ENCODE measurements around the gene ZNF550. TPM values are rescaled to one million over a fixed set of nuclear protein-coding genes. Genes with fewer than 3 reads are reported as not detected.

Gene ZNF550
- total and polyA plus RNA-seq, 2 of the 13 experiments (the other 11 are each of a cell fraction or from before 2014, with no cell fraction given): 8.6 to 9.1 TPM

DNA sequence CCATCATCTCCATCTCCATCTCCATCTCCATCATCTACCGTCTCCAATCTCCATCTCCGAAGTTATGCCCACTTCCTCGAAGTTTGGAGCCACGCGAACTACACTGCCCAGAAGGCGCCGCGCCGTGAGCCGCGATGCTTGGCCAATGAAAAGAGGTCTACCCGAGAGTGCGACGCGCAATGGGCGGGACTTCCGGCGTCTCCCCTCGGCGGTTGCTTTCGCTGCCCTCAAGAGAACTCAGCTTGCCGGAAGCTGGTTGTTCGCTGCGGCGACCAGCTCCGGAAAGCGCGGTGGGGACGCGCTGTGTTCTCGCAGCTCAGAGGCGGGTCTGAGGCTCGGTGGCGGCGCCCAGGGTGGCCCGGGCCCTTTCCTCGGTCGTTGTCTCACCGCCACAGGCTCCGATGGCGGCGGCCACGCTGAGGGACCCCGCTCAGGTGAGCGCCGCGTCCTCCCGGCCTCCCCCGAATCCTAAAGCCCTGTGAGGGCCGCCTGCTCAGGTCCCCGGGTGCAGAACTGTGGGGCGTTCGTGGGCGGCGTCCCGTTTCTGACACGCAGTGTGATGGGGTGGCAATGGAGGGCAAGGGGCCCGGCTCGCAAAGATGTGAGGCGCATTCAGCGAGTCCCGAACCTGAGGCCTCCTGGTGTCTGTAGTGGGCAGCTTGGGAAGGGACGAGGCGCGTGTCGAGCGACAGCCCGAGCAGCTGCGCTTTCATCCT lies 59.8 kb downstream of the ZNF550 start, which contains the start of gene ZNF773 (continued):
- TF ChIP-seq, protein P1, sequence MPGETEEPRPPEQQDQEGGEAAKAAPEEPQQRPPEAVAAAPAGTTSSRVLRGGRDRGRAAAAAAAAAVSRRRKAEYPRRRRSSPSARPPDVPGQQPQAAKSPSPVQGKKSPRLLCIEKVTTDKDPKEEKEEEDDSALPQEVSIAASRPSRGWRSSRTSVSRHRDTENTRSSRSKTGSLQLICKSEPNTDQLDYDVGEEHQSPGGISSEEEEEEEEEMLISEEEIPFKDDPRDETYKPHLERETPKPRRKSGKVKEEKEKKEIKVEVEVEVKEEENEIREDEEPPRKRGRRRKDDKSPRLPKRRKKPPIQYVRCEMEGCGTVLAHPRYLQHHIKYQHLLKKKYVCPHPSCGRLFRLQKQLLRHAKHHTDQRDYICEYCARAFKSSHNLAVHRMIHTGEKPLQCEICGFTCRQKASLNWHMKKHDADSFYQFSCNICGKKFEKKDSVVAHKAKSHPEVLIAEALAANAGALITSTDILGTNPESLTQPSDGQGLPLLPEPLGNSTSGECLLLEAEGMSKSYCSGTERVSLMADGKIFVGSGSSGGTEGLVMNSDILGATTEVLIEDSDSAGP (CRISPR knock-in tag; IDR thresholded peaks at IDR 0.05; ENCODE audit: borderline replicate concordance): peak; percentile 48; the same call in 1 of the 2 replicates
- TF ChIP-seq, protein P2, sequence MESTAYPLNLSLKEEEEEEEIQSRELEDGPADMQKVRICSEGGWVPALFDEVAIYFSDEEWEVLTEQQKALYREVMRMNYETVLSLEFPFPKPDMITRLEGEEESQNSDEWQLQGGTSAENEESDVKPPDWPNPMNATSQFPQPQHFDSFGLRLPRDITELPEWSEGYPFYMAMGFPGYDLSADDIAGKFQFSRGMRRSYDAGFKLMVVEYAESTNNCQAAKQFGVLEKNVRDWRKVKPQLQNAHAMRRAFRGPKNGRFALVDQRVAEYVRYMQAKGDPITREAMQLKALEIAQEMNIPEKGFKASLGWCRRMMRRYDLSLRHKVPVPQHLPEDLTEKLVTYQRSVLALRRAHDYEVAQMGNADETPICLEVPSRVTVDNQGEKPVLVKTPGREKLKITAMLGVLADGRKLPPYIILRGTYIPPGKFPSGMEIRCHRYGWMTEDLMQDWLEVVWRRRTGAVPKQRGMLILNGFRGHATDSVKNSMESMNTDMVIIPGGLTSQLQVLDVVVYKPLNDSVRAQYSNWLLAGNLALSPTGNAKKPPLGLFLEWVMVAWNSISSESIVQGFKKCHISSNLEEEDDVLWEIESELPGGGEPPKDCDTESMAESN (CRISPR knock-in tag; conservative IDR thresholded peaks at IDR 0.05): peak; percentile 55; the same call in 1 of the 2 replicates
- TF ChIP-seq ETV5 (CRISPR knock-in tag; IDR thresholded peaks at IDR 0.05; ENCODE audit: borderline replicate concordance) (peak; percentile 71; the same call in 1 of the 2 replicates), ZNF883 (CRISPR knock-in tag; IDR thresholded peaks at IDR 0.05; ENCODE audit: not compliant biosample characterization) (peak; percentile 27), SRY (CRISPR knock-in tag; IDR thresholded peaks at IDR 0.05) (peak; percentile 70; the same call in 1 of the 2 replicates), CREB1 (IDR thresholded peaks at IDR 0.05) (peak; percentile 88), CREB1 (CRISPR knock-in tag; IDR thresholded peaks at IDR 0.05) (peak; percentile 88), KLF16 (CRISPR knock-in tag; IDR thresholded peaks at IDR 0.05) (peak in 1 of 2 experiments; percentile 77; a peak in 2 of 4 replicates), IRF2 (CRISPR knock-in tag; IDR thresholded peaks at IDR 0.05) (peak; percentile 86), HCFC1 (IDR thresholded peaks at IDR 0.05; ENCODE audit: low read depth, low read length) (peak; percentile 91), ZNF614 (CRISPR knock-in tag; IDR thresholded peaks at IDR 0.05; ENCODE audit: borderline replicate concordance) (peak; percentile 55; the same call in 1 of the 2 replicates), HIVEP1 (CRISPR knock-in tag; IDR thresholded peaks at IDR 0.05) (0 out of 2 replicates have a peak, but pooled peaks have one; percentile 41), ZMYM4 (CRISPR knock-in tag; IDR thresholded peaks at IDR 0.05) (peak; percentile 55; the same call in 1 of the 2 replicates), CBX5 (CRISPR knock-in tag; IDR thresholded peaks at IDR 0.05; ENCODE audit: borderline replicate concordance) (peak; percentile 51; the same call in 1 of the 2 replicates), MXD4 (CRISPR knock-in tag; IDR thresholded peaks at IDR 0.05) (0 out of 2 replicates have a peak, but pooled peaks have one; percentile 37), ZBTB38 (CRISPR knock-in tag; IDR thresholded peaks at IDR 0.05) (peak; percentile 35; the same call in 1 of the 2 replicates)
- TF ChIP-seq, protein P3, sequence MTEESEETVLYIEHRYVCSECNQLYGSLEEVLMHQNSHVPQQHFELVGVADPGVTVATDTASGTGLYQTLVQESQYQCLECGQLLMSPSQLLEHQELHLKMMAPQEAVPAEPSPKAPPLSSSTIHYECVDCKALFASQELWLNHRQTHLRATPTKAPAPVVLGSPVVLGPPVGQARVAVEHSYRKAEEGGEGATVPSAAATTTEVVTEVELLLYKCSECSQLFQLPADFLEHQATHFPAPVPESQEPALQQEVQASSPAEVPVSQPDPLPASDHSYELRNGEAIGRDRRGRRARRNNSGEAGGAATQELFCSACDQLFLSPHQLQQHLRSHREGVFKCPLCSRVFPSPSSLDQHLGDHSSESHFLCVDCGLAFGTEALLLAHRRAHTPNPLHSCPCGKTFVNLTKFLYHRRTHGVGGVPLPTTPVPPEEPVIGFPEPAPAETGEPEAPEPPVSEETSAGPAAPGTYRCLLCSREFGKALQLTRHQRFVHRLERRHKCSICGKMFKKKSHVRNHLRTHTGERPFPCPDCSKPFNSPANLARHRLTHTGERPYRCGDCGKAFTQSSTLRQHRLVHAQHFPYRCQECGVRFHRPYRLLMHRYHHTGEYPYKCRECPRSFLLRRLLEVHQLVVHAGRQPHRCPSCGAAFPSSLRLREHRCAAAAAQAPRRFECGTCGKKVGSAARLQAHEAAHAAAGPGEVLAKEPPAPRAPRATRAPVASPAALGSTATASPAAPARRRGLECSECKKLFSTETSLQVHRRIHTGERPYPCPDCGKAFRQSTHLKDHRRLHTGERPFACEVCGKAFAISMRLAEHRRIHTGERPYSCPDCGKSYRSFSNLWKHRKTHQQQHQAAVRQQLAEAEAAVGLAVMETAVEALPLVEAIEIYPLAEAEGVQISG (CRISPR knock-in tag; IDR thresholded peaks at IDR 0.05): peak; percentile 86
- TF ChIP-seq, protein P4, sequence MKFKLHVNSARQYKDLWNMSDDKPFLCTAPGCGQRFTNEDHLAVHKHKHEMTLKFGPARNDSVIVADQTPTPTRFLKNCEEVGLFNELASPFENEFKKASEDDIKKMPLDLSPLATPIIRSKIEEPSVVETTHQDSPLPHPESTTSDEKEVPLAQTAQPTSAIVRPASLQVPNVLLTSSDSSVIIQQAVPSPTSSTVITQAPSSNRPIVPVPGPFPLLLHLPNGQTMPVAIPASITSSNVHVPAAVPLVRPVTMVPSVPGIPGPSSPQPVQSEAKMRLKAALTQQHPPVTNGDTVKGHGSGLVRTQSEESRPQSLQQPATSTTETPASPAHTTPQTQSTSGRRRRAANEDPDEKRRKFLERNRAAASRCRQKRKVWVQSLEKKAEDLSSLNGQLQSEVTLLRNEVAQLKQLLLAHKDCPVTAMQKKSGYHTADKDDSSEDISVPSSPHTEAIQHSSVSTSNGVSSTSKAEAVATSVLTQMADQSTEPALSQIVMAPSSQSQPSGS (CRISPR knock-in tag; IDR thresholded peaks at IDR 0.05): 0 out of 2 replicates have a peak, but pooled peaks have one; percentile 28

All from HepG2 (cell line).